Natural killer cell (primary cell): ENCODE data around the gene SLC47A2. TPM values are rescaled to one million over a fixed set of nuclear protein-coding genes. Genes with fewer than 3 reads are reported as not detected.

Source experiments
- ATAC-seq, 3 donors: fragments of 150-1000 bp in 2 of 3; fragments of 200-7000 bp in 1 of 3; cut with Tn5 transposase; 1 replicate in 1 of 3; 2 replicates in 2 of 3; pipeline ENCODE4 v1.10.0; 2021; ENCODE audit warnings: mild to moderate bottlenecking in 2 of 3, moderate library complexity in 2 of 3
- DNase-seq, 2 donors: peaks; one replicate each; pipeline versions ENCODE4 v3.0.0 to v3.0.0-alpha.2; 2013 to 2021; ENCODE audit warnings: mixed read lengths in 1 of 2
- H3K27ac ChIP-seq: one replicate; pipeline ENCODE4 v1.5.1; 2013; ENCODE audit warnings: mild to moderate bottlenecking, low read length
- H3K27me3 ChIP-seq: one replicate; pipeline ENCODE4 v1.6.1; 2013; ENCODE audit warnings: low read length; ENCODE audit not compliant: control insufficient read depth, insufficient read depth
- H3K36me3 ChIP-seq: one replicate; pipeline ENCODE4 v1.6.1; 2013; ENCODE audit warnings: low read length; ENCODE audit not compliant: control insufficient read depth, insufficient read depth
- H3K4me1 ChIP-seq: one replicate; pipeline ENCODE4 v1.6.1; 2013; ENCODE audit warnings: low read length; ENCODE audit not compliant: control insufficient read depth, insufficient read depth
- H3K4me3 ChIP-seq: one replicate; pipeline ENCODE4 v1.5.1; 2013; ENCODE audit warnings: low read length
- H3K9me3 ChIP-seq: one replicate; pipeline ENCODE4 v1.6.1; 2013; ENCODE audit warnings: low read length; ENCODE audit not compliant: control insufficient read depth, insufficient read depth
- H3K27ac Mint-ChIP-seq, 2 donors: one replicate each; pipeline ENCODE4 v1.8.0; 2022; ENCODE audit warnings: mild to moderate bottlenecking in 2 of 2, mixed read lengths in 2 of 2, moderate library complexity in 1 of 2
- H3K27me3 Mint-ChIP-seq, 2 donors: one replicate each; pipeline ENCODE4 v1.8.0; 2022; ENCODE audit warnings: low read depth in 2 of 2, mixed read lengths in 2 of 2
- H3K36me3 Mint-ChIP-seq: one replicate; pipeline ENCODE4 v1.8.0; 2022; ENCODE audit warnings: mixed read lengths
- H3K4me1 Mint-ChIP-seq, 2 donors: one replicate each; pipeline ENCODE4 v1.8.0; 2022; ENCODE audit warnings: mixed read lengths in 2 of 2
- H3K4me3 Mint-ChIP-seq: one replicate; pipeline ENCODE4 v1.8.0; 2022; ENCODE audit warnings: mild to moderate bottlenecking, moderate library complexity, mixed read lengths
- H3K9me3 Mint-ChIP-seq, 2 donors: one replicate each; pipeline ENCODE4 v1.8.0; 2022; ENCODE audit warnings: mixed read lengths in 2 of 2
- WGBS: methylation state at CpG from one replicate; pipeline ENCODE4 v1.1.7; 2013; ENCODE audit warnings: missing lambda C conversion rate; ENCODE audit not compliant: insufficient coverage; 5-methylcytosine and 5-hydroxymethylcytosine counted together
- intact Hi-C: fragments of 100-400 bp; cut with micrococcal nuclease; formaldehyde crosslinking; loops from one replicate; pipeline ENCODE4 v1.14.2; 2022
- total RNA-seq, 4 donors: library from RNA; stranded (reverse); fragments of 120-200 nt in 1 of 4; gene quantifications; one replicate each; pipeline versions ENCODE4 v1.2.3 to v1.2.4, GENCODE V29; 2013 to 2022
- TF ChIP-seq, protein P1 (sequence below): fragments of 200-600 bp; IDR thresholded peaks from one replicate; pipeline ENCODE4 v1.8.0; 2022; ENCODE audit warnings: antibody characterized with exemption

Gene SLC47A2
- total RNA-seq, 3 donors from 2014 or later (not counting 1 experiment from before 2014, with no cell fraction given), result not detected

GRCh38 chr17:19725486-19725885, 9.1 kb upstream of the SLC47A2 start:
- H3K27ac ChIP-seq, result no peak overlapping the region
- peak overlapping the region; percentile 49 to 84 for H3K27ac Mint-ChIP-seq
- H3K9me3 ChIP-seq, result no peaks in the 10 kb centered on the region
- H3K4me3 Mint-ChIP-seq, result peak overlapping the region; percentile 79
- TF ChIP-seq, protein P1, sequence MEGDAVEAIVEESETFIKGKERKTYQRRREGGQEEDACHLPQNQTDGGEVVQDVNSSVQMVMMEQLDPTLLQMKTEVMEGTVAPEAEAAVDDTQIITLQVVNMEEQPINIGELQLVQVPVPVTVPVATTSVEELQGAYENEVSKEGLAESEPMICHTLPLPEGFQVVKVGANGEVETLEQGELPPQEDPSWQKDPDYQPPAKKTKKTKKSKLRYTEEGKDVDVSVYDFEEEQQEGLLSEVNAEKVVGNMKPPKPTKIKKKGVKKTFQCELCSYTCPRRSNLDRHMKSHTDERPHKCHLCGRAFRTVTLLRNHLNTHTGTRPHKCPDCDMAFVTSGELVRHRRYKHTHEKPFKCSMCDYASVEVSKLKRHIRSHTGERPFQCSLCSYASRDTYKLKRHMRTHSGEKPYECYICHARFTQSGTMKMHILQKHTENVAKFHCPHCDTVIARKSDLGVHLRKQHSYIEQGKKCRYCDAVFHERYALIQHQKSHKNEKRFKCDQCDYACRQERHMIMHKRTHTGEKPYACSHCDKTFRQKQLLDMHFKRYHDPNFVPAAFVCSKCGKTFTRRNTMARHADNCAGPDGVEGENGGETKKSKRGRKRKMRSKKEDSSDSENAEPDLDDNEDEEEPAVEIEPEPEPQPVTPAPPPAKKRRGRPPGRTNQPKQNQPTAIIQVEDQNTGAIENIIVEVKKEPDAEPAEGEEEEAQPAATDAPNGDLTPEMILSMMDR, result no peak
- no peak for DNase-seq
- H3K4me1 Mint-ChIP-seq, result peaks cover 8 to 16% of the 10 kb centered on the region in 2 donors
- H3K36me3 Mint-ChIP-seq, result no peaks in the 10 kb centered on the region
- no peaks in the 10 kb centered on the region for H3K9me3 Mint-ChIP-seq
- WGBS, result 91% methylated on average over 5 of the region's 5 CpGs
- intact Hi-C loops, result no loop called here
- no peaks in the 10 kb centered on the region for H3K36me3 ChIP-seq
- H3K4me1 ChIP-seq, result peaks cover 14% of the 10 kb centered on the region
- no peak overlapping the region for H3K4me3 ChIP-seq
- no peaks in the 10 kb centered on the region for H3K27me3 Mint-ChIP-seq
- no peak for ATAC-seq
- no peaks in the 10 kb centered on the region for H3K27me3 ChIP-seq

- Mint-ChIP-seq H3K36me3 (no peaks in the 10 kb centered on the region), H3K9me3 (no peaks in the 10 kb centered on the region), H3K27ac (peak overlapping the region; percentile 49 to 84), H3K4me1 (peaks cover 8 to 16% of the 10 kb centered on the region in 2 donors), H3K27me3 (no peaks in the 10 kb centered on the region), H3K4me3 (peak overlapping the region; percentile 79)
- ATAC-seq (peak; percentile 67 to 92 (median 85)), DNase-seq (peak; percentile 51 to 64)
- peak overlapping the region; percentile 21 for H3K27ac ChIP-seq
- intact Hi-C loops, result no loop called here
- 24% methylated on average over 54 of the region's 55 CpGs for WGBS
- H3K4me1 ChIP-seq, result peaks cover 14% of the 10 kb centered on the region
- H3K27me3 ChIP-seq, result no peaks in the 10 kb centered on the region
- peak overlapping the region; percentile 26 for H3K4me3 ChIP-seq
- no peaks in the 10 kb centered on the region for H3K9me3 ChIP-seq
- TF ChIP-seq, protein P1, result no peak
- no peaks in the 10 kb centered on the region for H3K36me3 ChIP-seq
Observed at GRCh38 chr17:19724501-19725420, 8.4 kb upstream of the SLC47A2 start.

GRCh38 chr17:19723964-19724363, 7.6 kb upstream of the SLC47A2 start:
- Mint-ChIP-seq H3K4me1 (peaks cover 8 to 16% of the 10 kb centered on the region in 2 donors), H3K27me3 (no peaks in the 10 kb centered on the region), H3K9me3 (no peaks in the 10 kb centered on the region), H3K27ac (peak overlapping the region; percentile 23 to 84), H3K4me3 (peak overlapping the region; percentile 53), H3K36me3 (no peaks in the 10 kb centered on the region)
- 94% methylated on average over 1 of the region's 1 CpG for WGBS
- intact Hi-C loops, result no loop called here
- peak overlapping the region; percentile 19 for H3K27ac ChIP-seq
- ATAC-seq, result no peak
- no peak for DNase-seq
- no peaks in the 10 kb centered on the region for H3K36me3 ChIP-seq
- H3K4me1 ChIP-seq, result peaks cover 14% of the 10 kb centered on the region
- no peaks in the 10 kb centered on the region for H3K9me3 ChIP-seq
- no peak overlapping the region for H3K4me3 ChIP-seq
- TF ChIP-seq, protein P1, result no peak
- H3K27me3 ChIP-seq, result no peaks in the 10 kb centered on the region
